Tibial nerve (tissue), 4 donors: ENCODE results near the gene HSPB6. TPM values are rescaled to one million over a fixed set of nuclear protein-coding genes. Genes with fewer than 3 reads are reported as not detected.

ENCODE experiments used
- DNase-seq, 2 donors: peaks; one replicate each; pipeline ENCODE4 v3.0.0-alpha.2; 2019; ENCODE audit warnings: low spot score in 2 of 2
- H3K27ac ChIP-seq, 4 donors: fragments of 200-600 bp; sonication (generic) in 3 of 4; one replicate each; pipeline ENCODE4 v1.5.1; 2017 to 2019; ENCODE audit warnings: mild to moderate bottlenecking in 1 of 4
- H3K27me3 ChIP-seq, 2 donors: fragments of 200-600 bp; sonication (generic) in 1 of 2; one replicate each; pipeline versions ENCODE4 v1.5.1 to v1.6.0; 2017 to 2019
- H3K36me3 ChIP-seq, 3 donors: fragments of 200-600 bp; sonication (generic); one replicate each; pipeline ENCODE4 v1.5.1; 2018 to 2019
- H3K4me1 ChIP-seq, 4 donors: fragments of 200-600 bp; sonication (generic) in 3 of 4; one replicate each; pipeline ENCODE4 v1.5.1; 2017 to 2019
- H3K4me3 ChIP-seq, 4 donors: fragments of 200-600 bp; sonication (generic) in 3 of 4; one replicate each; pipeline ENCODE4 v1.5.1; 2017 to 2019; ENCODE audit warnings: mild to moderate bottlenecking in 1 of 4, moderate library complexity in 1 of 4
- H3K9me3 ChIP-seq, 4 donors: fragments of 200-600 bp; sonication (generic) in 3 of 4; one replicate each; pipeline ENCODE4 v1.5.1; 2017 to 2019
- CTCF ChIP-seq, 5 experiments: fragments of 200-600 bp in 3 of 5; fragments of 450-650 bp in 2 of 5; sonication (generic) in 3 of 5; IDR thresholded peaks; one replicate each; pipeline ENCODE4 v1.5.1; 2016 to 2019; ENCODE audit warnings: antibody characterized with exemption in 5 of 5, mild to moderate bottlenecking in 3 of 5, moderate library complexity in 2 of 5
- EP300 ChIP-seq, 2 donors: sonication (generic); formaldehyde crosslinking; IDR thresholded peaks; one replicate each; pipeline ENCODE4 v1.6.1; 2017; ENCODE audit warnings: antibody characterized with exemption in 2 of 2, mild to moderate bottlenecking in 1 of 2
- POLR2A ChIP-seq, 2 donors: fragments of 450-650 bp; IDR thresholded peaks; one replicate each; pipeline ENCODE4 v1.6.1; 2017; ENCODE audit warnings: antibody characterized with exemption in 2 of 2, mild to moderate bottlenecking in 2 of 2, moderate library complexity in 2 of 2
- WGBS, 2 donors: methylation state at CpG; one replicate each; pipeline ENCODE4 v1.1.5; 2018; 5-methylcytosine and 5-hydroxymethylcytosine counted together
- total RNA-seq, 4 donors: library from RNA; depleted of rRNA; stranded (reverse); fragments of >200 nt; gene quantifications; one replicate each; pipeline ENCODE4 v1.1.0, GENCODE V29; 2016

Gene HSPB6
- total RNA-seq, 4 donors from 2014 or later: 85.2 to 190 (median 124) TPM

- Histone ChIP-seq H3K4me1 (no peaks in the 10 kb centered on the region), H3K4me3 (no peak overlapping the region), H3K27ac (no peak overlapping the region), H3K27me3 (no peaks in the 10 kb centered on the region), H3K36me3 (peaks cover 5 to 100% (median 57%) of the 10 kb centered on the region in 3 donors), H3K9me3 (no peaks in the 10 kb centered on the region)
- TF ChIP-seq EP300 (IDR thresholded peaks at IDR 0.05) (no peak), POLR2A (IDR thresholded peaks at IDR 0.05) (no peak), CTCF (IDR thresholded peaks at IDR 0.05) (no peak)
- WGBS, 2 donors: 92 to 93% methylated on average over 18 of the region's 18 CpGs
- DNase-seq: no peak
Observed at GRCh38 chr19:35730326-35730725, 26.5 kb downstream of the HSPB6 start.

- H3K36me3 ChIP-seq: peaks cover 5 to 100% (median 63%) of the 10 kb centered on the region in 3 donors
- 89 to 90% methylated on average over 11 of the region's 11 CpGs for WGBS, 2 donors
- TF ChIP-seq POLR2A (IDR thresholded peaks at IDR 0.05) (no peak), CTCF (IDR thresholded peaks at IDR 0.05) (no peak), EP300 (IDR thresholded peaks at IDR 0.05) (no peak)
Observed at GRCh38 chr19:35729763-35730162, 27.1 kb downstream of the HSPB6 start.

GRCh38 chr19:35729021-35729420 lies 27.8 kb downstream of the HSPB6 start:
- no peaks in the 10 kb centered on the region for H3K9me3 ChIP-seq
- H3K27me3 ChIP-seq: no peaks in the 10 kb centered on the region
- DNase-seq: no peak
- H3K4me3 ChIP-seq: no peak overlapping the region
- H3K36me3 ChIP-seq: peaks cover 5 to 100% (median 69%) of the 10 kb centered on the region in 3 donors
- H3K4me1 ChIP-seq: no peaks in the 10 kb centered on the region
- WGBS, 2 donors: 86 to 90% methylated on average over 9 to 11 of the region's 18 CpGs
- no peak for TF ChIP-seq EP300 (IDR thresholded peaks at IDR 0.05)
- no peak overlapping the region for H3K27ac ChIP-seq

More at GRCh38 chr19:35729763-35730162, 27.1 kb downstream of the HSPB6 start:
- Histone ChIP-seq H3K27me3 (no peaks in the 10 kb centered on the region), H3K27ac (no peak overlapping the region), H3K4me1 (no peaks in the 10 kb centered on the region), H3K4me3 (no peak overlapping the region), H3K9me3 (no peaks in the 10 kb centered on the region)
- DNase-seq: no peak

GRCh38 chr19:35727956-35728706 lies 28.7 kb downstream of the HSPB6 start:
- DNase-seq: no peak
- Histone ChIP-seq H3K36me3 (peaks cover 5 to 100% (median 78%) of the 10 kb centered on the region in 3 donors), H3K4me1 (no peaks in the 10 kb centered on the region), H3K27ac (no peak overlapping the region), H3K9me3 (no peaks in the 10 kb centered on the region), H3K27me3 (no peaks in the 10 kb centered on the region), H3K4me3 (no peak overlapping the region)
- 85 to 87% methylated on average over 19 of the region's 19 CpGs for WGBS, 2 donors
- no peak for TF ChIP-seq POLR2A (IDR thresholded peaks at IDR 0.05)
- no peak for TF ChIP-seq CTCF (IDR thresholded peaks at IDR 0.05)

- 89 to 92% methylated on average over 18 to 21 of the region's 25 CpGs for WGBS, 2 donors
- no peak overlapping the region for H3K4me3 ChIP-seq
- DNase-seq: no peak
- H3K36me3 ChIP-seq: peaks cover 5 to 100% (median 85%) of the 10 kb centered on the region in 3 donors
- H3K27me3 ChIP-seq: no peaks in the 10 kb centered on the region
- no peaks in the 10 kb centered on the region for H3K9me3 ChIP-seq
- no peaks in the 10 kb centered on the region for H3K4me1 ChIP-seq
- TF ChIP-seq CTCF (IDR thresholded peaks at IDR 0.05) (no peak), POLR2A (IDR thresholded peaks at IDR 0.05) (no peak), EP300 (IDR thresholded peaks at IDR 0.05) (no peak)
- H3K27ac ChIP-seq: no peak overlapping the region
Observed at GRCh38 chr19:35727053-35727955, 29.5 kb downstream of the HSPB6 start.
